ENCODE measurements around the gene SLC8A1. TPM values are rescaled to one million over a fixed set of nuclear protein-coding genes. Genes with fewer than 3 reads are reported as not detected.

The SLC8A1 gene
- total and polyA plus RNA-seq, 2 donors = 26.9 to 280 TPM

- H3K4me1 ChIP-seq (ENCODE audit: insufficient read depth) = no peaks in the 10 kb centered on the region
- no peak overlapping the region for H3K27ac ChIP-seq (ENCODE audit: low read depth)
- no peak for DNase-seq (ENCODE audit: extremely low spot score)
- no peak overlapping the region for H3K4me3 ChIP-seq (ENCODE audit: low read depth, low read length)
- H3K36me3 ChIP-seq (ENCODE audit: insufficient read depth) = no peaks in the 10 kb centered on the region
- 80% methylated on average over 2 of the region's 2 CpGs for WGBS
Observed at GRCh38 chr2:40374543-40375240, 77.2 kb downstream of the SLC8A1 start.

GRCh38 chr2:40373111-40373510 is 78.8 kb downstream of the SLC8A1 start:
- no peak overlapping the region for H3K4me3 ChIP-seq (ENCODE audit: low read depth, low read length)
- WGBS = 56% methylated on average over 1 of the region's 1 CpG
- H3K27ac ChIP-seq (ENCODE audit: low read depth) = no peak overlapping the region
- no peaks in the 10 kb centered on the region for H3K36me3 ChIP-seq (ENCODE audit: insufficient read depth)
- H3K4me1 ChIP-seq (ENCODE audit: insufficient read depth) = no peaks in the 10 kb centered on the region
- no peak for DNase-seq (ENCODE audit: extremely low spot score)

- no peaks in the 10 kb centered on the region for H3K36me3 ChIP-seq (ENCODE audit: insufficient read depth)
- WGBS = 41% methylated on average over 5 of the region's 5 CpGs
- DNase-seq (ENCODE audit: extremely low spot score) = no peak
- H3K27ac ChIP-seq (ENCODE audit: low read depth) = peak overlapping the region; percentile 10
- no peaks in the 10 kb centered on the region for H3K4me1 ChIP-seq (ENCODE audit: insufficient read depth)
- H3K4me3 ChIP-seq (ENCODE audit: low read depth, low read length) = no peak overlapping the region
Observed at GRCh38 chr2:40372283-40372985, 79.5 kb downstream of the SLC8A1 start.

GRCh38 chr2:40371525-40372282 is 80.2 kb downstream of the SLC8A1 start:
- no peak for DNase-seq (ENCODE audit: extremely low spot score)
- Histone ChIP-seq H3K4me1 (ENCODE audit: insufficient read depth) (no peaks in the 10 kb centered on the region), H3K27ac (ENCODE audit: low read depth) (no peak overlapping the region), H3K36me3 (ENCODE audit: insufficient read depth) (no peaks in the 10 kb centered on the region), H3K4me3 (ENCODE audit: low read depth, low read length) (no peak overlapping the region)
- WGBS = 19% methylated on average over 4 of the region's 4 CpGs

GRCh38 chr2:40370007-40370395 is 81.9 kb downstream of the SLC8A1 start:
- Histone ChIP-seq H3K27ac (ENCODE audit: low read depth) (no peak overlapping the region), H3K4me3 (ENCODE audit: low read depth, low read length) (no peak overlapping the region), H3K36me3 (ENCODE audit: insufficient read depth) (no peaks in the 10 kb centered on the region), H3K4me1 (ENCODE audit: insufficient read depth) (no peaks in the 10 kb centered on the region)
- no peak for DNase-seq (ENCODE audit: extremely low spot score)
- WGBS = 87% methylated on average over 2 of the region's 2 CpGs

- Histone ChIP-seq H3K36me3 (ENCODE audit: insufficient read depth) (no peaks in the 10 kb centered on the region), H3K27ac (ENCODE audit: low read depth) (no peak overlapping the region), H3K4me1 (ENCODE audit: insufficient read depth) (no peaks in the 10 kb centered on the region), H3K4me3 (ENCODE audit: low read depth, low read length) (no peak overlapping the region)
- WGBS = 82% methylated on average over 3 of the region's 3 CpGs
- DNase-seq (ENCODE audit: extremely low spot score) = no peak
Observed at GRCh38 chr2:40369267-40370006, 82.5 kb downstream of the SLC8A1 start.

- Histone ChIP-seq H3K4me3 (ENCODE audit: low read depth, low read length) (no peak overlapping the region), H3K36me3 (ENCODE audit: insufficient read depth) (no peaks in the 10 kb centered on the region), H3K27ac (ENCODE audit: low read depth) (no peak overlapping the region), H3K4me1 (ENCODE audit: insufficient read depth) (no peaks in the 10 kb centered on the region)
- WGBS = 89% methylated on average over 2 of the region's 2 CpGs
- no peak for DNase-seq (ENCODE audit: extremely low spot score)
Observed at GRCh38 chr2:40367652-40368051, 84.2 kb downstream of the SLC8A1 start.

- Histone ChIP-seq H3K36me3 (ENCODE audit: insufficient read depth) (no peaks in the 10 kb centered on the region), H3K4me1 (ENCODE audit: insufficient read depth) (no peaks in the 10 kb centered on the region), H3K27ac (ENCODE audit: low read depth) (no peak overlapping the region), H3K4me3 (ENCODE audit: low read depth, low read length) (no peak overlapping the region)
- DNase-seq (ENCODE audit: extremely low spot score) = no peak
- 99% methylated on average over 2 of the region's 2 CpGs for WGBS
Observed at GRCh38 chr2:40367032-40367431, 84.9 kb downstream of the SLC8A1 start.

- WGBS = 6% methylated on average over 3 of the region's 3 CpGs
Observed at GRCh38 chr2:40364151-40364874, 87.6 kb downstream of the SLC8A1 start.

GRCh38 chr2:40363631-40364030 is 88.3 kb downstream of the SLC8A1 start:
- Histone ChIP-seq H3K4me1 (ENCODE audit: insufficient read depth) (no peaks in the 10 kb centered on the region), H3K36me3 (ENCODE audit: insufficient read depth) (no peaks in the 10 kb centered on the region), H3K27ac (ENCODE audit: low read depth) (peak overlapping the region; percentile 38), H3K4me3 (ENCODE audit: low read depth, low read length) (peak overlapping the region; percentile 14)
- DNase-seq (ENCODE audit: extremely low spot score) = no peak
- 59% methylated on average over 6 of the region's 6 CpGs for WGBS

More at GRCh38 chr2:40364151-40364874, 87.6 kb downstream of the SLC8A1 start:
- H3K4me1 ChIP-seq (ENCODE audit: insufficient read depth) = no peaks in the 10 kb centered on the region
- no peak overlapping the region for H3K27ac ChIP-seq (ENCODE audit: low read depth)
- H3K36me3 ChIP-seq (ENCODE audit: insufficient read depth) = no peaks in the 10 kb centered on the region
- no peak for DNase-seq (ENCODE audit: extremely low spot score)
- no peak overlapping the region for H3K4me3 ChIP-seq (ENCODE audit: low read depth, low read length)

GRCh38 chr2:40363231-40363630 is 88.7 kb downstream of the SLC8A1 start:
- Histone ChIP-seq H3K4me3 (ENCODE audit: low read depth, low read length) (peak overlapping the region; percentile 14), H3K27ac (ENCODE audit: low read depth) (no peak overlapping the region), H3K4me1 (ENCODE audit: insufficient read depth) (no peaks in the 10 kb centered on the region), H3K36me3 (ENCODE audit: insufficient read depth) (no peaks in the 10 kb centered on the region)
- no peak for DNase-seq (ENCODE audit: extremely low spot score)
- WGBS = 63% methylated on average over 1 of the region's 1 CpG

- Histone ChIP-seq H3K36me3 (ENCODE audit: insufficient read depth) (no peaks in the 10 kb centered on the region), H3K4me1 (ENCODE audit: insufficient read depth) (no peaks in the 10 kb centered on the region), H3K27ac (ENCODE audit: low read depth) (no peak overlapping the region), H3K4me3 (ENCODE audit: low read depth, low read length) (no peak overlapping the region)
- DNase-seq (ENCODE audit: extremely low spot score) = no peak
- WGBS = 78% methylated on average over 4 of the region's 4 CpGs
Observed at GRCh38 chr2:40361478-40361877, 90.4 kb downstream of the SLC8A1 start.

- Histone ChIP-seq H3K4me1 (ENCODE audit: insufficient read depth) (no peaks in the 10 kb centered on the region), H3K4me3 (ENCODE audit: low read depth, low read length) (no peak overlapping the region), H3K36me3 (ENCODE audit: insufficient read depth) (no peaks in the 10 kb centered on the region), H3K27ac (ENCODE audit: low read depth) (no peak overlapping the region)
- WGBS = 55% methylated on average over 1 of the region's 1 CpG
- no peak for DNase-seq (ENCODE audit: extremely low spot score)
Observed at GRCh38 chr2:40360652-40361051, 91.2 kb downstream of the SLC8A1 start.

Data from urinary bladder (tissue), 4 donors.